ENCODE measurements around the gene SH3BP2.

The SH3BP2 gene, protein sequence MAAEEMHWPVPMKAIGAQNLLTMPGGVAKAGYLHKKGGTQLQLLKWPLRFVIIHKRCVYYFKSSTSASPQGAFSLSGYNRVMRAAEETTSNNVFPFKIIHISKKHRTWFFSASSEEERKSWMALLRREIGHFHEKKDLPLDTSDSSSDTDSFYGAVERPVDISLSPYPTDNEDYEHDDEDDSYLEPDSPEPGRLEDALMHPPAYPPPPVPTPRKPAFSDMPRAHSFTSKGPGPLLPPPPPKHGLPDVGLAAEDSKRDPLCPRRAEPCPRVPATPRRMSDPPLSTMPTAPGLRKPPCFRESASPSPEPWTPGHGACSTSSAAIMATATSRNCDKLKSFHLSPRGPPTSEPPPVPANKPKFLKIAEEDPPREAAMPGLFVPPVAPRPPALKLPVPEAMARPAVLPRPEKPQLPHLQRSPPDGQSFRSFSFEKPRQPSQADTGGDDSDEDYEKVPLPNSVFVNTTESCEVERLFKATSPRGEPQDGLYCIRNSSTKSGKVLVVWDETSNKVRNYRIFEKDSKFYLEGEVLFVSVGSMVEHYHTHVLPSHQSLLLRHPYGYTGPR

DNA sequence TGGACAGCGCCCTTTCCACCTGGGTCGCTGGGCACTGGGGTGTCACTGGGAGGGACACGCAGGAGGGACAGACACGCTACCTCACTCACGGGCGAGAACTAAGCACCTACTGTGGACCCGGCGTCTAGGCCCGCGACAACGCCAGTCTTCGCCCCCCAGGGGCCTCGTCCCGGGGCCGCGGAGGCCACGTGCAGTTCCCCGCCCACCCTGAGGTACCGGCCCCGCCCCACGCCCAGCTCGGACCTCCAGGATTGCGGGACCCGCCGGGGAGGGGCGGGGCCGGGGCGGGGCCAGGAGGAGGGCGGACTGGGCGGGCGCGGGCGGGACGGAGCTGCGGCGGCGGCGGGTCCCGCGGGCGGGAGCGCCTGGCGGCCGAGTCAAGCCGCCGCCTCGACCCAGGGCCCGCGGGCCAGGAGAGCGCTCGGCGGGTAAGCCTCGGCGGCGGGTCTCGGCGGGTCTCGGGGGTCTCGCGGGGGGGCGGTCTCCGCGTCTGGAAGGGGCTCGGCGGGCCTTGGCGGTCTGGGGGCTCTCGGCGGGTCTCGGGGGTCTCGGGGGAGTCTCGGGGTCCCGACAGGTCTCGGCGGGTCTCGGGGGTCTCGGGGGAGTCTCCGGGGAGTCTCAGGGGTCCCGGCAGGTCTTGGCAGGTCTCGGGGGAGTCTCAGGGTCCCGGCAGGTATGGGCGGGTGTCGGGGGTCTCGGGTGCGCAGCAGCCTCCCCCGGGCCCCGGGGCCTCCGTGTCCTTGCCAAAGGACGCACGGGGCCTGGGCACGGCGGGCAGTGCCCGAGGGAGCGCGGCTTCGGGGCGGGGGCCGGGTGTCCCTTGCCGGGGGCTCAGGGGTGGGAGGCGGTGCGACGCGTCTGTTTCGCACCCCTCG lies at the start of gene SH3BP2:
Gene SH3BP2, plus strand, starts transcription at position 375 of the 875 bp plus-strand sequence. CDS start 27,533 bp downstream, outside the sequence.
- peak in 19 of 51 donors; percentile 30 to 71 (median 55) for DNase-seq

DNA sequence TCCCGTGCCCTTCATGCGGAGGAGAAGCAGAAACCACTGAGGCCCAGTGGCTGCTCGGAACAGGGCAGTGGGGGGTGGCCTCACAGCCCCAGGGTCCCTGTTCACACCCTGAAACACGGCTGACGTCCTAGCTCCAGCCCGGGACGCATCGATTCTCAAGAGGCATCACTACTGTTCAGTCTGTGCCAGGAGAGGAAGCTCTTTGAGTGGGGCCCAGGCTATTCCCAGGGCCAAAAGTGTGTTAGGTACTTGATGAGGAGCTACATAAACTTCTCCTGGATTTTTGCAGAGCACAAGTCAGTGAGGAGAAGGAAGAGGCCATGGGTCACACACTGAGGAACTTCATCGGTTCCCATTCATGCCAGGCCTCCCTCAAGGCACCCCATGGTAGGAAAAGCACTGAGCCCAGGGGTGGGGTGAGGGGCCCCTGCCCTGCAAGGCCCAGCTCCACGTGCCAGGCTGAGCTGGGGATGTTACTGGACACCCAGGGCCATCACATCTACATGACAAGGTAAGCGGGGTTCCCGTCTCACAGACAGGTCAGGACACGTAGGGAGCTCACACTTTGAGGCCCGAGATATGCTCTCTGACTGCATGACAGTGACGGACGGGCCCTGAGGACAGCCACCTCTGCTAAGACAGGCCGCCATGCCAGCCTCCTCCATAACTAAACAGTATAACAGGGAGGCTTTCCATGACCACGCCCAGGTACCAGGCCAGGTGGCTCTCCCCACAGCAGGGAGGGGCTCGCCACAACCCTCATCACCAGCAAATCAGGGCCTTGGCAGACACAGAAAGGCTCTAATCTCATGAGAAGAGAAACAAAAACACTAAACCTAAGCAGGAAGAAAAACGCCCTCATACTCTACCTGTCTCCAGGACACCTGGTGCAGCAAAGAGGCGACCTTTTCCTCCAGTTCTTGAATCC lies 49.1 kb upstream of the SH3BP2 start:
- DNase-seq, result no peak

- no peak for DNase-seq
Measured at GRCh38 chr4:2744576-2745270, 48.2 kb upstream of the SH3BP2 start.

DNA sequence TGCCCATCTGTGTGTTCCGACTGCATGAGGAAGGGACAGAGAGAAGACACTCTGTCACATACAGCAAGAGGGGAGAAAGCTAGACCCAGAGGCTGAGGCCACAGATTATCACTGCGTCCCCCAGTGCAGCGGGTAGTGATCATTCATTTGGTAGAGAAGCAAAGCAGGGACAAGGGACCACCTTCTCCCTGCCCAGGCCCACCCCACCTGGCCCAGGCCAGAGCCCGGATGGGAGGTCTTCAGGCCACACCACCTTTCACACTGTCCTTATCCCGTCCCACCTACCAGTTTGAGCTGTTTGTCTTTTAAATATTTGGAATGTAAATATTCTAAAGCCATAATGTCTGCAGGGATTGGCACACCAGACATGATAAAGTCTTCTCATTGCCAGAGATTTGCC lies 47.4 kb upstream of the SH3BP2 start:
- no peak for DNase-seq

- no peak for DNase-seq
Measured at GRCh38 chr4:2745981-2746806, 46.7 kb upstream of the SH3BP2 start.

GRCh38 chr4:2746891-2747695 lies 45.8 kb upstream of the SH3BP2 start:
- DNase-seq, result no peak

GRCh38 chr4:2750719-2751605 lies 41.9 kb upstream of the SH3BP2 start:
- no peak for DNase-seq

GRCh38 chr4:2753436-2753835 lies 39.4 kb upstream of the SH3BP2 start:
- no peak for DNase-seq

GRCh38 chr4:2754848-2755819 lies 37.8 kb upstream of the SH3BP2 start:
- DNase-seq, result no peak

DNA sequence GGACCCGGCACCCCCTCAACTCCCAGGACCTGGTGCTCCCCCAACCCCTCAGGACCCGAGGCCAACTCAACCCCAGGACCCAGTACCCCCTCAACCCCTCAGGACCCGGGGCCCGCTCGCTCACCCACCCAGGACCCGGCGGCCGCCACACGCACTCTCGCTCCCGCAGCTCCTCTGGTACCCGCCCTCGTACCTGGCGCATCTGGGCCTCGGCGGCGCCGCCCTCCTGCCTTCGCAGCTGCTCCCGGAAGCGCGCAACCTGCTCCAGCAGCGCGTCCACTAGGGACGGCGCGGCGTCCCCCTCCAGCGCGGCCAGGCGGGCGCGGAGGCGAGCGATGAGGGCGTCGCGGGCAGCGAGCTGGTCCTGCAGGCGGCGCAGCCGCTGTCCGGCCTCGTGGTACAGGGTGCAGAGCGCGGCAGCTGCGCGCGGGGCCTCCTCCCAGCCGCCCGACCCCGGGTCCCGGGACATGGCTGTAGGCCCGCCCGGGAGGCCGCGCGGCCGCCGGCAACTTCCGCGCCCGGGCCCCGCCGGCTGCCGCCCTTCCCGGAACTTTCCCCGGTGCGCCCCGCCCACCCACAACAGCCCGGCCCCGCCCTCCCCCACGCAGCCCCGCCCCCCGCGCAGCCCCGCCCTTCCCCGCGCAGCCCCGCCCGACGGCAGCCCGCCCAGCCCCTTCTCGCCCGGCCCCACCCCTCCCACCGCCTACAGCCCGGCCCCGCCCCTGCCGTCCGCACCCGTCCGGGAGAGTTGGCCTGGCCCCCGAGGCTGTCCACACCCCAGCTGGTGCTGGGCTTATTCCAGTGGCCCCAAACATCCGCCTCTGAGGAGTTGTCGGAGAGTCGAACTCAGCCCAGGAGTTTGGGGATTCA lies 36.8 kb upstream of the SH3BP2 start, which contains the start of gene TNIP2:
Gene TNIP2, minus strand, starts transcription at position 516 of the 870 bp plus-strand sequence. Its CDS starts 47 bp downstream, at position 469.
- DNase-seq, result peak; percentile 13 to 87 (median 71)

- no peak for DNase-seq
Measured at GRCh38 chr4:2756691-2757350, 36.1 kb upstream of the SH3BP2 start.

GRCh38 chr4:2757426-2757825 lies 35.5 kb upstream of the SH3BP2 start:
- no peak for DNase-seq

- DNase-seq, result no peak
Measured at GRCh38 chr4:2761035-2761923, 31.6 kb upstream of the SH3BP2 start.

Measured in hypothalamus (tissue), 51 donors.